Measurements from ENCODE around the gene CDH3. TPM values are rescaled to one million over a fixed set of nuclear protein-coding genes. Genes with fewer than 3 reads are reported as not detected.

Gene CDH3
- total RNA-seq, 2 experiments from 2014 or later = 0.22 to 0.74 TPM

- Histone ChIP-seq H3K36me3 (ENCODE audit: insufficient read depth, low read length) (no peaks in the 10 kb centered on the region), H3K9me3 (ENCODE audit: control insufficient read depth in 1 of 2, insufficient read depth in 1 of 2, low read length in 2 of 2) (no peaks in the 10 kb centered on the region), H3K27me3 (ENCODE audit: control insufficient read depth in 1 of 2, insufficient read depth in 2 of 2, low read length in 2 of 2) (no peaks in the 10 kb centered on the region), H3K4me3 (ENCODE audit: low read length) (no peak overlapping the region), H3K27ac (ENCODE audit: low read depth in 1 of 2, low read length in 2 of 2) (no peak overlapping the region), H3K4me1 (ENCODE audit: insufficient read depth, low read length) (no peaks in the 10 kb centered on the region)
- ATAC-seq (ENCODE audit: poor library complexity) = no peak
- H3K27me3 Mint-ChIP-seq = no peaks in the 10 kb centered on the region
- no peak overlapping the region for H3K27ac Mint-ChIP-seq
- H3K4me1 Mint-ChIP-seq (ENCODE audit: low read depth) = no peaks in the 10 kb centered on the region
- H3K36me3 Mint-ChIP-seq (ENCODE audit: low read depth) = no peaks in the 10 kb centered on the region
- CTCF ChIA-PET = no interaction called here
- POLR2A ChIA-PET = no interaction called here
- H3K9me3 Mint-ChIP-seq = no peaks in the 10 kb centered on the region
- no peak for DNase-seq
- intact Hi-C loops (cut with DNase I, micrococcal nuclease) = no loop called here
- H3K4me3 Mint-ChIP-seq = no peak overlapping the region
- TF ChIP-seq, protein P1, sequence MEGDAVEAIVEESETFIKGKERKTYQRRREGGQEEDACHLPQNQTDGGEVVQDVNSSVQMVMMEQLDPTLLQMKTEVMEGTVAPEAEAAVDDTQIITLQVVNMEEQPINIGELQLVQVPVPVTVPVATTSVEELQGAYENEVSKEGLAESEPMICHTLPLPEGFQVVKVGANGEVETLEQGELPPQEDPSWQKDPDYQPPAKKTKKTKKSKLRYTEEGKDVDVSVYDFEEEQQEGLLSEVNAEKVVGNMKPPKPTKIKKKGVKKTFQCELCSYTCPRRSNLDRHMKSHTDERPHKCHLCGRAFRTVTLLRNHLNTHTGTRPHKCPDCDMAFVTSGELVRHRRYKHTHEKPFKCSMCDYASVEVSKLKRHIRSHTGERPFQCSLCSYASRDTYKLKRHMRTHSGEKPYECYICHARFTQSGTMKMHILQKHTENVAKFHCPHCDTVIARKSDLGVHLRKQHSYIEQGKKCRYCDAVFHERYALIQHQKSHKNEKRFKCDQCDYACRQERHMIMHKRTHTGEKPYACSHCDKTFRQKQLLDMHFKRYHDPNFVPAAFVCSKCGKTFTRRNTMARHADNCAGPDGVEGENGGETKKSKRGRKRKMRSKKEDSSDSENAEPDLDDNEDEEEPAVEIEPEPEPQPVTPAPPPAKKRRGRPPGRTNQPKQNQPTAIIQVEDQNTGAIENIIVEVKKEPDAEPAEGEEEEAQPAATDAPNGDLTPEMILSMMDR (IDR thresholded peaks at IDR 0.05) = no peak
Observed at GRCh38 chr16:68605746-68606145, 39.4 kb upstream of the CDH3 start.

- H3K4me3 Mint-ChIP-seq = no peak overlapping the region
- no peaks in the 10 kb centered on the region for H3K27me3 ChIP-seq (ENCODE audit: control insufficient read depth in 1 of 2, insufficient read depth in 2 of 2, low read length in 2 of 2)
- no peaks in the 10 kb centered on the region for H3K27me3 Mint-ChIP-seq
- DNase-seq (no peak), ATAC-seq (ENCODE audit: poor library complexity) (no peak)
- H3K9me3 ChIP-seq (ENCODE audit: control insufficient read depth in 1 of 2, insufficient read depth in 1 of 2, low read length in 2 of 2) = peaks cover 0 to 3% of the 10 kb centered on the region in 2 experiments
- intact Hi-C loops (cut with DNase I, micrococcal nuclease) = no loop called here
- ChIA-PET POLR2A (no interaction called here), CTCF (no interaction called here)
- H3K27ac Mint-ChIP-seq = no peak overlapping the region
- H3K27ac ChIP-seq (ENCODE audit: low read depth in 1 of 2, low read length in 2 of 2) = no peak overlapping the region
- no peaks in the 10 kb centered on the region for H3K4me1 Mint-ChIP-seq (ENCODE audit: low read depth)
- H3K9me3 Mint-ChIP-seq = no peaks in the 10 kb centered on the region
- no peaks in the 10 kb centered on the region for H3K4me1 ChIP-seq (ENCODE audit: insufficient read depth, low read length)
- no peak overlapping the region for H3K4me3 ChIP-seq (ENCODE audit: low read length)
- H3K36me3 ChIP-seq (ENCODE audit: insufficient read depth, low read length) = no peaks in the 10 kb centered on the region
- no peaks in the 10 kb centered on the region for H3K36me3 Mint-ChIP-seq (ENCODE audit: low read depth)
- TF ChIP-seq, protein P1 (IDR thresholded peaks at IDR 0.05) = no peak
Observed at GRCh38 chr16:68607443-68607842, 37.7 kb upstream of the CDH3 start.

GRCh38 chr16:68608330-68608729 lies 36.8 kb upstream of the CDH3 start:
- Histone ChIP-seq H3K4me1 (ENCODE audit: insufficient read depth, low read length) (no peaks in the 10 kb centered on the region), H3K27me3 (ENCODE audit: control insufficient read depth in 1 of 2, insufficient read depth in 2 of 2, low read length in 2 of 2) (no peaks in the 10 kb centered on the region), H3K27ac (ENCODE audit: low read depth in 1 of 2, low read length in 2 of 2) (no peak overlapping the region), H3K4me3 (ENCODE audit: low read length) (no peak overlapping the region), H3K36me3 (ENCODE audit: insufficient read depth, low read length) (no peaks in the 10 kb centered on the region), H3K9me3 (ENCODE audit: control insufficient read depth in 1 of 2, insufficient read depth in 1 of 2, low read length in 2 of 2) (peaks cover 0 to 3% of the 10 kb centered on the region in 2 experiments)
- no peak overlapping the region for H3K4me3 Mint-ChIP-seq
- H3K27me3 Mint-ChIP-seq = no peaks in the 10 kb centered on the region
- TF ChIP-seq, protein P1 (IDR thresholded peaks at IDR 0.05) = no peak
- no peak for DNase-seq
- H3K36me3 Mint-ChIP-seq (ENCODE audit: low read depth) = no peaks in the 10 kb centered on the region
- POLR2A ChIA-PET = no interaction called here
- no peaks in the 10 kb centered on the region for H3K4me1 Mint-ChIP-seq (ENCODE audit: low read depth)
- no peaks in the 10 kb centered on the region for H3K9me3 Mint-ChIP-seq
- ATAC-seq (ENCODE audit: poor library complexity) = no peak
- H3K27ac Mint-ChIP-seq = no peak overlapping the region
- CTCF ChIA-PET = no interaction called here
- intact Hi-C loops (cut with DNase I, micrococcal nuclease) = no loop called here

Measured in CD4-positive, alpha-beta T cell (primary cell).